Smooth muscle cell (in vitro differentiated cells): ENCODE measurements around the gene IRS2. TPM values are rescaled to one million over a fixed set of nuclear protein-coding genes. Genes with fewer than 3 reads are reported as not detected.

Source experiments
- DNase-seq: peaks from one replicate; lab custom pipeline; 2025; ENCODE audit not compliant: unreplicated experiment; lab: John Stamatoyannopoulos, UW
- H2AFZ ChIP-seq: fragments of 200-600 bp; sonication (generic); 2 replicates; pipeline ENCODE4 v1.6.0; 2016; ENCODE audit warnings: antibody characterized with exemption, low read depth, mild to moderate bottlenecking
- H3F3A ChIP-seq: fragments of 200-600 bp; sonication (generic); 2 replicates; pipeline ENCODE4 v1.6.0; 2017; ENCODE audit warnings: antibody characterized with exemption, low read depth
- H3K27ac ChIP-seq: fragments of 200-600 bp; sonication (generic); 2 replicates; pipeline ENCODE4 v1.5.1; 2016; ENCODE audit warnings: low read depth, mild to moderate bottlenecking
- H3K27me3 ChIP-seq: fragments of 200-600 bp; sonication (generic); 2 replicates; pipeline ENCODE4 v1.6.1; 2016; ENCODE audit warnings: low read depth, mild to moderate bottlenecking
- H3K36me3 ChIP-seq: fragments of 200-600 bp; sonication (generic); 2 replicates; pipeline ENCODE4 v1.5.1; 2016; ENCODE audit warnings: low read depth
- H3K4me1 ChIP-seq: fragments of 200-600 bp; sonication (generic); 2 replicates; pipeline ENCODE4 v1.5.1; 2016; ENCODE audit warnings: low read depth
- H3K4me2 ChIP-seq: fragments of 200-600 bp; sonication (generic); 2 replicates; pipeline ENCODE4 v1.6.0; 2016; ENCODE audit warnings: mild to moderate bottlenecking
- H3K4me3 ChIP-seq: fragments of 200-600 bp; sonication (generic); 2 replicates; pipeline ENCODE4 v1.5.1; 2016; ENCODE audit warnings: mild to moderate bottlenecking
- H3K79me2 ChIP-seq: fragments of 200-600 bp; sonication (generic); 2 replicates; pipeline ENCODE4 v1.6.0; 2016; ENCODE audit warnings: low read depth, mild to moderate bottlenecking
- H3K9ac ChIP-seq: fragments of 200-600 bp; sonication (generic); 2 replicates; pipeline ENCODE4 v1.6.0; 2016; ENCODE audit warnings: low read depth
- H3K9me3 ChIP-seq: fragments of 200-600 bp; sonication (generic); replicated peaks from 2 replicates; pipeline ENCODE4 v1.5.1; 2016; ENCODE audit warnings: low read depth
- H4K20me1 ChIP-seq: fragments of 200-600 bp; sonication (generic); 2 replicates; pipeline ENCODE4 v1.6.0; 2016; ENCODE audit warnings: low read depth
- CTCF ChIP-seq: fragments of 200-600 bp; sonication (generic); IDR thresholded peaks from 2 replicates; pipeline ENCODE4 v1.5.1; 2017; ENCODE audit warnings: borderline replicate concordance, mild to moderate bottlenecking, antibody characterized with exemption; ENCODE audit not compliant: insufficient read depth, poor library complexity, severe bottlenecking
- WGBS: methylation state at CpG from one replicate; pipeline ENCODE4 v1.1.7; 2016; ENCODE audit warnings: low lambda C conversion rate; 5-methylcytosine and 5-hydroxymethylcytosine counted together
- polyA plus RNA-seq: library from polyadenylated mRNA; unstranded; fragments of >200 nt; fragmentation: Nextera tagmentation; extraction: Ambion mirVana; gene quantifications from 2 replicates; pipeline ENCODE4 v1.2.1, GENCODE V29; 2016
- total RNA-seq: library from RNA; depleted of rRNA; stranded (reverse); fragments of >200 nt; gene quantifications from 2 replicates; pipeline ENCODE4 v1.2.3, GENCODE V29; 2014

The IRS2 gene
- total and polyA plus RNA-seq, 2 experiments from 2014 or later = 0.90 to 1.7 TPM

GRCh38 chr13:109717686-109718085 is 68.7 kb downstream of the IRS2 start:
- Histone ChIP-seq H3K4me1 (peaks cover 6% of the 10 kb centered on the region), H3K4me3 (no peak overlapping the region), H3K27ac (no peak overlapping the region), H3K79me2 (no peaks in the 10 kb centered on the region), H2AFZ (no peak overlapping the region), H4K20me1 (no peaks in the 10 kb centered on the region), H3K4me2 (no peak overlapping the region), H3K27me3 (no peaks in the 10 kb centered on the region), H3K36me3 (no peaks in the 10 kb centered on the region), H3F3A (no peaks in the 10 kb centered on the region), H3K9ac (no peak overlapping the region), H3K9me3 (no peaks in the 10 kb centered on the region)
- DNase-seq = no peak
- WGBS = 93% methylated on average over 6 of the region's 6 CpGs
- no peak for TF ChIP-seq CTCF

GRCh38 chr13:109715902-109716301 is 70.5 kb downstream of the IRS2 start:
- whole genome bisulfite sequencing = 87% methylated on average over 1 of the region's 1 CpG
- H3K9me3 ChIP-seq = no peaks in the 10 kb centered on the region
- H3K27ac ChIP-seq = no peak overlapping the region
- DNase-seq = no peak
- no peaks in the 10 kb centered on the region for H3K79me2 ChIP-seq
- peaks cover 11% of the 10 kb centered on the region for H3K4me1 ChIP-seq
- TF ChIP-seq CTCF = no peak
- no peaks in the 10 kb centered on the region for H4K20me1 ChIP-seq
- H3K4me3 ChIP-seq = no peak overlapping the region
- no peaks in the 10 kb centered on the region for H3K36me3 ChIP-seq
- H2AFZ ChIP-seq = no peak overlapping the region
- H3K9ac ChIP-seq = no peak overlapping the region
- H3F3A ChIP-seq = no peaks in the 10 kb centered on the region
- no peaks in the 10 kb centered on the region for H3K27me3 ChIP-seq
- no peak overlapping the region for H3K4me2 ChIP-seq

GRCh38 chr13:109713681-109714080 is 72.7 kb downstream of the IRS2 start:
- Histone ChIP-seq H3K4me1 (peaks cover 11% of the 10 kb centered on the region), H3K4me3 (no peak overlapping the region), H3K4me2 (no peak overlapping the region), H4K20me1 (no peaks in the 10 kb centered on the region), H3K9me3 (no peaks in the 10 kb centered on the region), H3F3A (no peaks in the 10 kb centered on the region), H2AFZ (no peak overlapping the region), H3K27ac (no peak overlapping the region), H3K27me3 (no peaks in the 10 kb centered on the region), H3K79me2 (no peaks in the 10 kb centered on the region), H3K9ac (no peak overlapping the region), H3K36me3 (no peaks in the 10 kb centered on the region)
- 85% methylated on average over 4 of the region's 4 CpGs for WGBS
- no peak for TF ChIP-seq CTCF
- DNase-seq = no peak

- Histone ChIP-seq H3K27ac (no peak overlapping the region), H3K36me3 (no peaks in the 10 kb centered on the region), H3K4me1 (peaks cover 11% of the 10 kb centered on the region), H4K20me1 (no peaks in the 10 kb centered on the region), H3K9me3 (no peaks in the 10 kb centered on the region), H3F3A (no peaks in the 10 kb centered on the region), H3K79me2 (no peaks in the 10 kb centered on the region), H3K9ac (no peak overlapping the region), H3K27me3 (no peaks in the 10 kb centered on the region), H2AFZ (no peak overlapping the region), H3K4me3 (no peak overlapping the region), H3K4me2 (no peak overlapping the region)
- no peak for TF ChIP-seq CTCF
- WGBS = 24% methylated on average over 9 of the region's 9 CpGs
- DNase-seq = no peak
These were observed 74.2 kb downstream of the IRS2 start for GRCh38 chr13:109712124-109712722.
